Measurements from ENCODE around the gene RHNO1. TPM values are rescaled to one million over a fixed set of nuclear protein-coding genes. Genes with fewer than 3 reads are reported as not detected.
A peak's percentile ranks its signal among the peaks of the same experiment; 100 is the strongest.
"Not testable (repeated sequence)": the region's sequence is repeated elsewhere in the genome, so short reads cannot be mapped to it uniquely, and the experiment has no call there.

Gene RHNO1
- polyA plus RNA-seq, 10 donors, result 15.7 to 28.1 (median 22.4) TPM

- DNase-seq, result no peak
Measured at GRCh38 chr12:2857021-2857431, 20.0 kb upstream of the RHNO1 start, which contains the start of gene TEX52. Gene TEX52, minus strand, starts transcription at chr12:2857039. Its CDS starts 13 bp downstream, at chr12:2857026.

GRCh38 chr12:2857576-2857975, 19.4 kb upstream of the RHNO1 start:
- DNase-seq, result no peak

DNA sequence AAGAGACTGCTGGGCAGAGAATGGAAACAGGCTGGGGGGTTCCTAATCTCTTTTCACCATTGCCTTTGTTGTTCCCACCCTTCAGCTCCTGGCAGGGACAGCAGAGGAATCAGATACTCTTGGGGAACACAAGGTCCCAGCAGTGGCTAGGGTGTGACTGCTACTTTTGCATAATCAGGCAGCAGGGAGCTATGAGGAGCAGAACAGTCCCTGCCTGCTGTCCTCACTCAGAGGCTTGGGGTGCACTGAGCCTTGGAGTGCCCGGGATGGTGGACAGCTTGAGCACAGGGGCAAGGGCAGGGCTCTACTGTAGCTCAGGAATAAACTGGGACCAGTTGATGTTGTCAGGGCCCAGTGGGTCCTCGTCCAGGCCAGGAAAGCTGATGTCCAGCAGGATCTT, 18.7 kb upstream of the RHNO1 start:
- no peak for DNase-seq

GRCh38 chr12:2858944-2859421, 18.0 kb upstream of the RHNO1 start:
- no peak for DNase-seq

GRCh38 chr12:2860170-2860569, 16.9 kb upstream of the RHNO1 start:
- DNase-seq, result no peak

- no peak for DNase-seq
Measured at GRCh38 chr12:2862876-2863275, 14.1 kb upstream of the RHNO1 start.

DNA sequence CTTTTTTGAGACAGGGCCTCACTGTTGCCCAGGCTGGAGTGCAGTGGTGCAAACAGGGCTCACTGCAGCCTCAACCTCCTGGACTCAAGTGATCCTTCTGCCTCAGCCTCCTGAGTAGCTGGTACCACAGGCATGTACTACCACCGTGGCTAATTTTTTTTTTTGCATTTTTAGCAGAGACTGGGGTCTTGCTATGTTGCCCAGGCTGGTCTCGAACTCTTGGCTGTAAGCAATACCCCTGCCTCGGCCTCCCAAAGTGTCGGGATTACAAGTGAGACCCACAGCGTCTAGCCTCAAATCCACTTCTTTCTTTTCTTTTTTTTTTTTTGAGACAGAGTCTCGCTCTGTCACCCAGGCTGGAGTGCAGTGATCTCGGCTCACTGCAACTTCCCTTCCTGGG, 13.6 kb upstream of the RHNO1 start:
- DNase-seq, result not testable (repeated sequence)

DNA sequence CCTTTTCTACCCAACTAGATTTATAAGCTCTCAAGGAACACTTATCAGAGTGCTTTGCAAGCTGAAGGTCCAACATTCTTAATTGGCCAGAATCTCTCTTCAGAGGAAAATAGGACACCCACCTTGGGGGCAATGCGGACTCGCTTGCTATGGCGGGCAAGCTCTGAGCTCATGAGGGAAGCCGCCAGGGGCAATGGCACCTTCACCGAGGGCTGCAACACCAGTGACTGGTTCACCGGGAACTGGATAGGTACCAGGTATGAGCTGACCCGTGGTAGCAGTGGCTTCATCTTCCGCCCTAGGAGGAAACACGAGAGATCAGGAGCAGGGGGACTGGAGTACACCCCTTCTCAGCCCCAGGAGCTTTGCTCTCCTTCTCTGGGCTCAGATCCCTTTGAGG, 12.8 kb upstream of the RHNO1 start:
- no peak for DNase-seq

DNA sequence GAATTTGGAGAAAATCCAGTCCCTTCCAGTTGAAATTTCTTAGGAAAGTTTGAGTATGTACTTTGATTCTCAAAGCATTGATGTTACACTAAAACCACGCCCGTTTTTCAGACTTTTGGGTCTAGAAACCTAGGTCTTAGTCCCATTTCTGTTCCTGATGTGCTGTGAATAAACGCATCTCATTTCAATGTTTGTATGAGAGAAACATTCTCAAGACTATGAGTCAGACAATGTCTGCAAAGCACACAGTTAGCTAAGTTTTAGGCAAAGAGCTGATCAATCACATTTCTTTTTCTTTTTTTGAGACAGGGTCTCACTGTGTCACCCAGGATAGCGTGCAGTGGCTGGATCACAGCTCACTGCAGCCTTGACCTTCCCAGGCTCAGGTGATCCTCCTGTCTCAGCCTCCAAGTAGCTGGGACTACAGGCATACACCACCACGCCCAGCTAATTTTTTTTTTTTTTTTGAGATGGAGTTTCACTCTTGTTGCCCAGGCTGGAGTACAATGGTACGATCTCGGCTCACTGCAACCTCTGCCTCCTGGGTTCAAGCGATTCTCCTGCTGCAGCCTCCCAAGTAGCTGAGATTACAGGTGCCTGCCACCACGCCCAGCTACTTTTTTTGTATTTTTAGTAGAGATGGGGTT, 7.9 kb upstream of the RHNO1 start:
- not testable (repeated sequence) for DNase-seq

DNA sequence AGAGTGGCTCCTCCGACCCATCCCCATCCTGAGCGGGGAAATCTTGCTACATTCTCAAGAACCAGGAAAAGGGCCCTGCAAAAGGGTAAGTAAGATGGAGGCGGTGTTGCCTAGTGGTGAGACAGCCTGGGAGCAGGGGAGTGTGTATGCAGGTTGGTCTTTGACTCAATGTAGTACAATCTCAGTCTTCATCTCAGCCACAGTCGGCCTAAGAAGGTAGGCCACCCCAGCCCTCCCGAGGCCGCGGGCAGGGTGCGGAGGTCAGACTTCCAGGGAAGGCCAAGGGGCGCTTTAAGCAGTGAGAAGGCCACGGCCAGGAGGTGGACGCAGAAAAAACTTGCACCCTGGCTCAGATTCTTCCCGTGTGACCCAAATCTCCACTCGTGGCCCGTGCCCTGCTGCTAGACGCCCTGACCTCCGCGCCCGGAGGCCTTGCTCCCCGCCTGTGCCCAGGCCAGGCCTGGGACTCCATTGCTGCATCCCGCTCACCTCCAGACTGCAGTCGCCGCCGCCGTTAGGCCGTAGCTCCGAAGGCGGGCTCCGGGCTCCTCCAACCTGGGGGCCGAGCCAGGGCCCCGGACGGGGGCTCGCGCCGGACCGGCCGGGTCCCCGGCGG, 484 bp upstream of the RHNO1 start:
- DNase-seq, result peak in 1 of 3 donors; percentile 67

- peak in 1 of 3 donors; percentile 44 for DNase-seq
Measured at GRCh38 chr12:2877953-2878732, 1.1 kb downstream of the RHNO1 start.

DNA sequence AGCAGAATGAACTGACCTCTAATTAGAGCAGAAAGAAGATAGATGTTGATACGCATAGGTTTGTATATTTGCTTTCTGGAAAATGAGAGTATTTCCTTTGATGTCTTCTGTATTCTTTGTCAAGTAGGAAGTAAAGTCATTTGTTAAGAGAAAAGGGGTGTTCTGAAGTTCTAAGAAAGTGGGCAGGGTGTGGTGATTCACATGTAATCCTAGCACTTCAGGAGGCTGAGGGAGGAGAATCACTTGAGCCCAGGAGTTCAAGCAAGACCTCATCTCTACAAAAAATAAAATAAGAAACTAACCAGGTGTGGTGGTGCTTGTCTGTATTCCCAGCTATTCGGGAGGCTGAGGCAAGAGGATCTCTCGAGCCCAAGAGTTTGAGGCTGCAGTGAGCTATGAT, 2.8 kb downstream of the RHNO1 start:
- no peak for DNase-seq

GRCh38 chr12:2884810-2885209, 7.8 kb downstream of the RHNO1 start:
- no peak for DNase-seq

- no peak for DNase-seq
Measured at GRCh38 chr12:2886768-2887450, 9.9 kb downstream of the RHNO1 start.

DNA sequence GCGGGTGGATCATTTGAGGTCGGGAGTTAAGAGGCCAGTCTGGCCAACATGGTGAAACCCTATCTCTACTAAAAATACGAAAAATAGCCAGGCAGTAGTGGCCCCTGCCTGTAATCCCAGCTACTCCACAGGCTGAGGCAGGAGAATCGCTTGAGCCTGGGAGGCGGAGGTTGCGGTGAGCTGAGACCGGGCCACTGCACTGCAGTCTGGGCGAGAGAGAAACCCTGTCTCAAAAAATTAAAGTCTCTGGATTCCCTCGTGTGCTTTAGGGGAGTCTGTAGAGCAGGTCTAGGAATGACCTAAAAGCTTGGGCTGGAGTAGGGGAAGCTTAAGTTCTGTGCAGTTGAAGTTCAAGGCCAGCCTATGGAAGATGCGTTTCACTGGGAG, 13.0 kb downstream of the RHNO1 start:
- DNase-seq, result no peak

GRCh38 chr12:2890388-2891239, 13.6 kb downstream of the RHNO1 start, which contains the start of gene TULP3:
Gene TULP3, plus strand, starts transcription at chr12:2890891. Its CDS starts 57 bp downstream, at chr12:2890948.
- DNase-seq, result peak; percentile 98 to 99 (median 98)

DNA sequence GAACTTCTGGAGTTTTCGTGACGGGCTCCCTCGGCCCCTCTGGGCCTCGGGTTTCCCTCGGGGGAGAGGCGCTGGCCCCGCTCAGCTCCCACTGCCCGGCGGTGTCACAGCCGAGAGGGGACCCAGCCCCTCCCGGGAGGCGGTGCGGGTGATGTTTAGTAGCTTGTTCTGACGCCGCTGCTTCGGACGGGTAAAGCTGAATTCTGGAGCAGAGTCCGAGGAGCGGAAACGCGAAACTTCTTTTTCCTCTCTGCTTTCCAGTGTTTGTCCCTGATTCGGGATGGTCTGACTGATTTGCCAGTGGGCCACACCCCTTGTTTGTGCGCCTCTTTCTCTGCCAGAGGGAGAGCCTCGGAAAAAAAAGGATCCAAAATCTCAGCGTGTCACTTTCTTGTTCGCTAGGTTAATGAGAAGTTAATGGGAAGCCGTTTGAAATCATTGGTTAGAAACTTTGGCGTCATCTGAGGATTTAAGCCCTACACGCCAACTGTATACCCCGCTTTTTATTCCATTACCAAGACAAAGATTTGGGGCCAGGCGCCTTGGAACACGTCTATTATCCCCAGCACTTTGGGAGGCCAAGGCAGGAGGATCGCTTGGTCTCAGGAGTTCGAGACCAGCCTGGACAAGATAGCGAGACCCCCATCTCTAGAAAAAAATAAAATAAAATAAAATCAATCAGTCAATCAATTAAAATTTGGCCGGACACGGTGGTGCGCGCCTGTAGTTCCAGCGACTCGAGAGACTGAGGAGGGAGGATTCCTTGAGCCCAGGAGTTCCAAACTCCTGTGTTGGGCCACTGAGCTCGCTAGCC, 14.4 kb downstream of the RHNO1 start:
- peak; percentile 43 to 88 (median 71) for DNase-seq

DNA sequence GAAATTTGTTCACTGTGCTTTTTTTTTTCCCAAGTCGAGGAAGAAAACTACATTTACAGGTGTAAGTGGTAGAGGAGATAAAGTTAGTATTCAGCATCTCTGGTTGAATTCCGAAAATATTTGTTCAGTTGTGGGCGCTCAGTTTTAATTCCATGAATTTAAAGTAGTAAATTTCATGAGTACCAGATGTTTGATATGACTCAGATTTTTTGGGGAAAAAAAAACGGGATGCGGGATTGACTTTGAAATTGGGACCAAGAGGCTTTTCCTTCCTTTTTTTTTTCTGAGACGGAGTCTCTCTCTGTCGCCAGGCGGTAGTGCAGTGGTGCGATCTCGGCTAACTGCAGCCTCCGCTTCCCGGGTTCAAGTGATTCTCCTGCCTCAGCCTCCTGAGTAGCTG, 15.2 kb downstream of the RHNO1 start:
- peak in 1 of 3 donors; percentile 34 for DNase-seq

DNA sequence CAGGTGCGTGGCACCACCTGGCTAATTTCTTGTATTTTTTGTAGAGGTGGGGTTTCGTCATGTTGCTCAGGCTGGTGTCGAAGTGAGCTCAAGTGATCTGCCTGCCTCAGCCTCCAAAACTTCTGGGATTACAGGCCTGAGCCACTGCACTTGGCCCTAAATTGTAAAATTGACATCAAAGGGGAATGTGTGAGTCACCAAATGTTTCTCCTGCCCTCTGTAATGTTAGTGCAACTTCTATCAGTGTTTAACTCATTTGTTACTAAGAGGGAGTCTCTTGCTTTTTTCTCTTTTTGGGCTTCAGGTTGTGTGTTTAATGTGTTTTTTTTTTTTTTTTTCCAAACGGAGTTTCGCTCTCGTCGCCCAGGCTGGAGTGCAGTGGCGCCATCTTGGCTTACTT, 16.0 kb downstream of the RHNO1 start:
- DNase-seq, result peak in 2 of 3 donors; percentile 54 to 69

GRCh38 chr12:2895051-2895451, 18.0 kb downstream of the RHNO1 start:
- no peak for DNase-seq

Measured in muscle of back (tissue), 11 donors.